OCI-LY1 (cell line): Measurements from ENCODE around the gene ZHX3.

Source experiments
- CTCF ChIP-seq: fragments of 200-600 bp; sonication (generic), shearing (Covaris generic); IDR thresholded peaks from 2 replicates; pipeline ENCODE4 v1.5.1; 2017; ENCODE audit warnings: mild to moderate bottlenecking, antibody characterized with exemption, low read length, moderate library complexity, mixed read lengths
- EZH2 ChIP-seq: fragments of 200-600 bp; sonication (generic), shearing (Covaris generic); IDR thresholded peaks from 2 replicates; pipeline ENCODE4 v1.8.0; 2017; ENCODE audit warnings: borderline replicate concordance, mixed run types, mild to moderate bottlenecking, antibody characterized with exemption, low read length, moderate library complexity, mixed read lengths

DNA sequence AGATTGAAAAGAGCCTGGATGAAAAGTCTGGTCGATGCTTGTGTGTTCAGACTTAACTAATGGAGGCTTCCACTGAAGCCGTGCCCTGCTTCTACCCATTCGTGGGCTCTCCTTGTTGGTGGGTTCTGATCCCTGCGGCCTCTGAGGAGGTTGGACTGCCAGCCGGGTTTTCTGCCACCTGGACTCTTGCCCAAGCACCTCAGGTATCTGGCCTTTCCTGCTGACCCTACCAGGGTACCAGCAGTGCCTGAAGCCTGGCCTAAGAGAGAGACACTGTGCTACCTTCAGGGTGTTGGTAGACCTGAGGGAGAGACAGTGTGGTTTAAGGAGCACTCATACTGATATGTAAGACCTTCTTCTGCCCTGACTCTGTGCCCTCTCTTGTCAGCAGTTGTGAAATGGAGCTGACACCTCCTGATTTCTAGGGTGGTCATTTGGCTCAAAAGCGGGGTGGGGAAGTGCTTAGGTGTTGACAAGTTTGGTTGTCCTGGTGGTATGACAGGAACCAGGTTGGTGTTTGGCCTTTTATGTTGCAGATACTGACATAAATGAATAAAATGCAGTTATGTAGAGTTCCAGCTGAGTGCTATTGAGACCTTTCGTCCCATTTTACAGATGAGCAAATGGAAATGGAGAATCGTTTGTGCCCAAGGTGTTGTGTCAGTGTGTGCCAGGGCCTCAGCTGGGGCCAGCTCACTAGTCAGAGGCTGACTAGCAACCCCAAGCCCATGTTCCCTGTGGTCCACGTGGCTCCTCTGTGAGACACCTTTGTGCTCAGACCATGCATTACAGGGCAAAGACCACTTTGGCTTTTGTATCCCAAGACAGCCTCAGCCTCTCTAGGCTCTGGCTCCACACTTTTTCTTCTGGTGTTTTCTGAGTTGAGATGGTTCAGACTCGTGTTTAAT is 177.1 kb downstream of the ZHX3 start:
- no peak for TF ChIP-seq CTCF
- TF ChIP-seq EZH2, result no peak
